Inflammatory macrophage (primary cell): ENCODE measurements around the gene JAG1.

Experiments used
- DNase-seq, 2 donors: peaks; one replicate each; pipeline ENCODE4 v3.0.0-alpha.2; 2020 to 2022

The JAG1 gene

GRCh38 chr20:10667560-10668167 lies 6.1 kb downstream of the JAG1 start:
- DNase-seq = no peak

GRCh38 chr20:10667077-10667401 lies 6.8 kb downstream of the JAG1 start:
- no peak for DNase-seq

GRCh38 chr20:10666221-10667076 lies 7.3 kb downstream of the JAG1 start:
- DNase-seq = no peak

- no peak for DNase-seq
Measured at GRCh38 chr20:10665791-10666190, 8.0 kb downstream of the JAG1 start.

GRCh38 chr20:10665027-10665561 lies 8.7 kb downstream of the JAG1 start:
- no peak for DNase-seq

- no peak for DNase-seq
Measured at GRCh38 chr20:10663756-10664155, 10.0 kb downstream of the JAG1 start.

- DNase-seq = peak; percentile 63 to 75
Measured at GRCh38 chr20:10662661-10663458, 10.9 kb downstream of the JAG1 start.

- DNase-seq = no peak
Measured at GRCh38 chr20:10662151-10662550, 11.6 kb downstream of the JAG1 start.

- DNase-seq = no peak
Measured at GRCh38 chr20:10661261-10661660, 12.5 kb downstream of the JAG1 start.

- DNase-seq = no peak
Measured at GRCh38 chr20:10660661-10661060, 13.1 kb downstream of the JAG1 start.

GRCh38 chr20:10659651-10660601 lies 13.9 kb downstream of the JAG1 start:
- no peak for DNase-seq

GRCh38 chr20:10658876-10659632 lies 14.7 kb downstream of the JAG1 start:
- DNase-seq = no peak

- DNase-seq = no peak
Measured at GRCh38 chr20:10658051-10658823, 15.6 kb downstream of the JAG1 start.

GRCh38 chr20:10657453-10657852 lies 16.3 kb downstream of the JAG1 start:
- DNase-seq = no peak

GRCh38 chr20:10655720-10656669 lies 17.8 kb downstream of the JAG1 start:
- no peak for DNase-seq

- DNase-seq = no peak
Measured at GRCh38 chr20:10654630-10655029, 19.2 kb downstream of the JAG1 start.

- DNase-seq = no peak
Measured at GRCh38 chr20:10654250-10654610, 19.6 kb downstream of the JAG1 start.

GRCh38 chr20:10653599-10654249 lies 20.1 kb downstream of the JAG1 start:
- peak in 1 of 2 donors; percentile 29 for DNase-seq
